Measurements from ENCODE around the gene LPIN3. TPM values are rescaled to one million over a fixed set of nuclear protein-coding genes. Genes with fewer than 3 reads are reported as not detected.

Gene LPIN3
- total RNA-seq, 1 experiment from 2014 or later: 3.8 TPM

GRCh38 chr20:41352666-41353065 is 12.0 kb downstream of the LPIN3 start:
- no peak overlapping the region for H3K56ac ChIP-seq (ENCODE audit: insufficient read length, low read depth, low read length)
- no peak overlapping the region for H3K27ac Mint-ChIP-seq
- no peaks in the 10 kb centered on the region for H3K4me1 ChIP-seq (ENCODE audit: insufficient read depth, low read length)
- H3K79me1 ChIP-seq (ENCODE audit: insufficient read depth, low read depth, low read length, poor library complexity, severe bottlenecking): no peaks in the 10 kb centered on the region
- H3K9ac ChIP-seq (ENCODE audit: extremely low read depth, insufficient read length, low read length): no peak overlapping the region
- no peaks in the 10 kb centered on the region for H3K27me3 Mint-ChIP-seq (ENCODE audit: low read depth)
- H2BK15ac ChIP-seq (ENCODE audit: low read depth, low read length): no peak overlapping the region
- no peak overlapping the region for H3K27ac ChIP-seq (ENCODE audit: insufficient read length, low read depth, low read length)
- no peaks in the 10 kb centered on the region for H3K23me2 ChIP-seq (ENCODE audit: insufficient read length, low read depth, low read length, poor library complexity, severe bottlenecking)
- H4K91ac ChIP-seq (ENCODE audit: insufficient read length, low read depth, low read length): no peak overlapping the region
- no peaks in the 10 kb centered on the region; a peak in 1 of 5 replicates for H3K9me3 Mint-ChIP-seq
- no peak for DNase-seq
- H2AFZ ChIP-seq (ENCODE audit: low read length): no peak overlapping the region
- H2BK5ac ChIP-seq (ENCODE audit: insufficient read length, low read length): no peak overlapping the region
- no peaks in the 10 kb centered on the region for H3K27me3 ChIP-seq (ENCODE audit: insufficient read depth, low read length)
- H4K5ac ChIP-seq (ENCODE audit: insufficient read length, low read depth, low read length): no peak overlapping the region
- peaks cover 0 to 4% (median 0%) of the 10 kb centered on the region in 3 experiments; a peak in 3 of 7 replicates for H3K36me3 Mint-ChIP-seq (ENCODE audit: insufficient read depth in 1 of 3, low read depth in 3 of 3)
- H3K18ac ChIP-seq (ENCODE audit: insufficient read length, low read depth, low read length): no peak overlapping the region
- no peak overlapping the region for H2AK5ac ChIP-seq (ENCODE audit: insufficient read length, low read length)
- TF ChIP-seq CTCF (conservative IDR thresholded peaks at IDR 0.05): no peak; the same call in 2 of the 3 replicates
- no peaks in the 10 kb centered on the region for H3K79me2 ChIP-seq (ENCODE audit: insufficient read depth, low read length)
- H2BK12ac ChIP-seq (ENCODE audit: insufficient read length, low read depth, low read length): no peak overlapping the region
- no peaks in the 10 kb centered on the region for H3K4me1 Mint-ChIP-seq
- H4K20me1 ChIP-seq (ENCODE audit: control insufficient read depth, insufficient read depth, insufficient read length): no peaks in the 10 kb centered on the region
- H3K4ac ChIP-seq (ENCODE audit: low read depth, low read length): no peak overlapping the region
- no peak overlapping the region for H4K8ac ChIP-seq (replicated peaks; ENCODE audit: insufficient read length, low read depth, low read length)
- no peak overlapping the region for H3K4me3 Mint-ChIP-seq
- H3K23ac ChIP-seq (ENCODE audit: insufficient read length, low read depth, low read length): no peak overlapping the region
- no peak overlapping the region for H3K4me2 ChIP-seq (ENCODE audit: insufficient read depth, insufficient read length, low read length)
- no peak overlapping the region for H2BK20ac ChIP-seq (ENCODE audit: low read depth, low read length, poor library complexity, severe bottlenecking)
- H3K9me3 ChIP-seq (ENCODE audit: control insufficient read depth, low read depth, low read length): no peaks in the 10 kb centered on the region
- no peak overlapping the region for H2BK120ac ChIP-seq (ENCODE audit: low read depth, low read length, poor library complexity, severe bottlenecking)
- H3T11ph ChIP-seq (ENCODE audit: low read length): no peak overlapping the region
- H3K14ac ChIP-seq (ENCODE audit: insufficient read depth, low read length): no peak overlapping the region
- no CpG with 5 or more reads among the region's 5 CpGs for WGBS (ENCODE audit: extremely low coverage, insufficient read length, low lambda C conversion rate)

Measured in H9 (cell line).